H1 (cell line): Measurements from ENCODE around the gene DDX31. TPM values are rescaled to one million over a fixed set of nuclear protein-coding genes. Genes with fewer than 3 reads are reported as not detected.

Source experiments
- CEBPB ChIP-seq: IDR thresholded peaks from 2 replicates; pipeline ENCODE4 v1.6.1; 2012; ENCODE audit warnings: low read depth, low read length
- CHD7 ChIP-seq: fragments of 300-600 bp; sonication (generic); IDR thresholded peaks from 2 replicates; pipeline ENCODE4 v1.7.1; 2012; ENCODE audit warnings: low read length, moderate library complexity, mild to moderate bottlenecking, inconsistent platforms; ENCODE audit not compliant: insufficient replicate concordance
- CTBP2 ChIP-seq: IDR thresholded peaks from 2 replicates; pipeline ENCODE4 v1.7.0; 2011; ENCODE audit warnings: borderline replicate concordance, mild to moderate bottlenecking, moderate library complexity, mixed read lengths, low read length; ENCODE audit not compliant: insufficient read depth, insufficient read length
- EZH2 ChIP-seq: fragments of 200-600 bp; sonication (generic); IDR thresholded peaks from 2 replicates; pipeline ENCODE4 v1.7.1; 2012; ENCODE audit warnings: low read depth, mild to moderate bottlenecking, moderate library complexity, low read length, inconsistent platforms; ENCODE audit not compliant: severe bottlenecking
- SIX5 ChIP-seq: IDR thresholded peaks from 2 replicates; pipeline ENCODE4 v1.6.1; 2011; ENCODE audit warnings: mild to moderate bottlenecking, low read depth, low read length
- SRF ChIP-seq: IDR thresholded peaks from 2 replicates; pipeline ENCODE4 v1.6.1; 2011; ENCODE audit warnings: mild to moderate bottlenecking, low read depth, low read length, moderate library complexity
- TAF7 ChIP-seq: optimal IDR thresholded peaks from 2 replicates; pipeline ENCODE3; 2011; ENCODE audit warnings: low read depth, mild to moderate bottlenecking, inconsistent platforms, low read length, moderate library complexity, borderline replicate concordance
- TBP ChIP-seq: IDR thresholded peaks from 2 replicates; pipeline ENCODE4 v1.6.1; 2011; ENCODE audit warnings: low read depth, low read length, improper control_type of control experiment
- polyA plus RNA-seq, 7 experiments: library from polyadenylated mRNA; depleted of rRNA in 3 of 7; stranded (reverse) in 5 of 7; unstranded in 2 of 7; fragments of >200 nt in 5 of 7; fragments of 200-250 nt in 2 of 7; gene quantifications; 1 replicate in 5 of 7; 2 replicates in 1 of 7; 4 replicates in 1 of 7; pipeline versions ENCODE4 v1.2.1 to v1.2.3, GENCODE V29; 2011 to 2013; ENCODE audit warnings: missing spikeins in 2 of 7, mixed read lengths in 2 of 7
- total RNA-seq: library from RNA; stranded (reverse); fragmentation: NEBNext Ultra II Directional; extraction: Animal tissue kit (Norgen Biotek cat#: 25700); gene quantifications from 2 replicates; pipeline ENCODE4 v1.2.1, GENCODE V29; 2021
- TF ChIP-seq, protein P1 (sequence below), 3 experiments: IDR thresholded peaks; 1 replicate in 2 of 3; 2 replicates in 1 of 3; pipeline versions ENCODE4 v1.5.1 to v1.6.1; 2011; ENCODE audit warnings: low read length in 3 of 3, mild to moderate bottlenecking in 3 of 3, inconsistent platforms in 2 of 3, low read depth in 1 of 3, moderate library complexity in 1 of 3; ENCODE audit not compliant: insufficient read depth in 1 of 3; ENCODE audit errors: control extremely low read depth in 1 of 3

DDX31 gene
- total and polyA plus RNA-seq, 2 of the 8 experiments (the other 6 are each of a cell fraction or from before 2014, with no cell fraction given) = 9.5 to 23.7 TPM

- TF ChIP-seq CHD7 (no peak), CEBPB (no peak), SIX5 (no peak), TAF7 (no peak), CTBP2 (no peak), TBP (no peak), SRF (no peak), EZH2 (no peak)
- TF ChIP-seq, protein P1, sequence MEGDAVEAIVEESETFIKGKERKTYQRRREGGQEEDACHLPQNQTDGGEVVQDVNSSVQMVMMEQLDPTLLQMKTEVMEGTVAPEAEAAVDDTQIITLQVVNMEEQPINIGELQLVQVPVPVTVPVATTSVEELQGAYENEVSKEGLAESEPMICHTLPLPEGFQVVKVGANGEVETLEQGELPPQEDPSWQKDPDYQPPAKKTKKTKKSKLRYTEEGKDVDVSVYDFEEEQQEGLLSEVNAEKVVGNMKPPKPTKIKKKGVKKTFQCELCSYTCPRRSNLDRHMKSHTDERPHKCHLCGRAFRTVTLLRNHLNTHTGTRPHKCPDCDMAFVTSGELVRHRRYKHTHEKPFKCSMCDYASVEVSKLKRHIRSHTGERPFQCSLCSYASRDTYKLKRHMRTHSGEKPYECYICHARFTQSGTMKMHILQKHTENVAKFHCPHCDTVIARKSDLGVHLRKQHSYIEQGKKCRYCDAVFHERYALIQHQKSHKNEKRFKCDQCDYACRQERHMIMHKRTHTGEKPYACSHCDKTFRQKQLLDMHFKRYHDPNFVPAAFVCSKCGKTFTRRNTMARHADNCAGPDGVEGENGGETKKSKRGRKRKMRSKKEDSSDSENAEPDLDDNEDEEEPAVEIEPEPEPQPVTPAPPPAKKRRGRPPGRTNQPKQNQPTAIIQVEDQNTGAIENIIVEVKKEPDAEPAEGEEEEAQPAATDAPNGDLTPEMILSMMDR (IDR thresholded peaks at IDR 0.05; ENCODE audit: control extremely low read depth in 1 of 3, insufficient read depth in 1 of 3, low read depth in 1 of 3, low read length in 3 of 3) = no peak
Measured at GRCh38 chr9:132602207-132602606, 67.6 kb downstream of the DDX31 start (continued).
